Nephron progenitor cell (in vitro differentiated cells): ENCODE measurements around the gene FRMD4A.

Experiments used
- DNase-seq: peaks from one replicate; pipeline ENCODE4 v3.0.0; 2021
- H3K27ac Mint-ChIP-seq: 2 replicates; pipeline ENCODE4 v1.8.0; 2021; ENCODE audit warnings: mild to moderate bottlenecking, moderate library complexity, mixed read lengths
- H3K27me3 Mint-ChIP-seq: 2 replicates; pipeline ENCODE4 v1.8.0; 2021; ENCODE audit warnings: mild to moderate bottlenecking, low read depth, mixed read lengths; ENCODE audit not compliant: poor library complexity
- H3K36me3 Mint-ChIP-seq: 2 replicates; pipeline ENCODE4 v1.8.0; 2021; ENCODE audit warnings: low read depth, mixed read lengths
- H3K4me1 Mint-ChIP-seq: 2 replicates; pipeline ENCODE4 v1.8.0; 2021; ENCODE audit warnings: mixed read lengths
- H3K4me3 Mint-ChIP-seq: 2 replicates; pipeline ENCODE4 v1.8.0; 2021; ENCODE audit warnings: mild to moderate bottlenecking, moderate library complexity, mixed read lengths
- H3K9me3 Mint-ChIP-seq: 2 replicates; pipeline ENCODE4 v1.8.0; 2021; ENCODE audit warnings: mild to moderate bottlenecking, moderate library complexity, mixed read lengths
- TF ChIP-seq, protein P1 (sequence below): fragments of 200-600 bp; sonication (generic); IDR thresholded peaks from 2 replicates; pipeline ENCODE4 v1.5.0; 2021; ENCODE audit warnings: antibody characterized with exemption

FRMD4A gene

DNA sequence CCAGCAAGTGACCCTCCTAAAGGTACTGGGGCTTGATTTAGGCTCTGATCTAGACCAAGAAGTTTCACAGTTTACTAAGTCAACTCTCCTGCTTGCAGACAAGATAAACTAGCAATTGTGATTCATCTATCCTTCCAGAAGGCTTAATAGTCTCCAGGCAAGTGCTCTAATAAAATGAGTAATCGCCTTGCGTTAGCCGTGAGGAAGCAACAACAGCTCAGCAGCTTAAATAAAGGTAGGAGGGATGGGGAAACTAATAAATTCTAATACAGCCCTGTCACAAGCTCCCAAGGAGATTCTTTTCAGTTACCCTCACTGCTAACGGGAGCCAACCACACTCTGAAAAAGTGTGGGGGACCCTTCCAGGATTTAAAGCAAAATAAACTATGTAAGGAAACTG lies 48.4 kb downstream of the FRMD4A start:
- H3K4me3 Mint-ChIP-seq, result no peak overlapping the region
- H3K4me1 Mint-ChIP-seq, result peaks cover 31% of the 10 kb centered on the region
- DNase-seq, result no peak
- no peak overlapping the region for H3K27ac Mint-ChIP-seq
- peaks cover 21% of the 10 kb centered on the region for H3K9me3 Mint-ChIP-seq
- peaks cover 5% of the 10 kb centered on the region for H3K27me3 Mint-ChIP-seq
- TF ChIP-seq, protein P1, sequence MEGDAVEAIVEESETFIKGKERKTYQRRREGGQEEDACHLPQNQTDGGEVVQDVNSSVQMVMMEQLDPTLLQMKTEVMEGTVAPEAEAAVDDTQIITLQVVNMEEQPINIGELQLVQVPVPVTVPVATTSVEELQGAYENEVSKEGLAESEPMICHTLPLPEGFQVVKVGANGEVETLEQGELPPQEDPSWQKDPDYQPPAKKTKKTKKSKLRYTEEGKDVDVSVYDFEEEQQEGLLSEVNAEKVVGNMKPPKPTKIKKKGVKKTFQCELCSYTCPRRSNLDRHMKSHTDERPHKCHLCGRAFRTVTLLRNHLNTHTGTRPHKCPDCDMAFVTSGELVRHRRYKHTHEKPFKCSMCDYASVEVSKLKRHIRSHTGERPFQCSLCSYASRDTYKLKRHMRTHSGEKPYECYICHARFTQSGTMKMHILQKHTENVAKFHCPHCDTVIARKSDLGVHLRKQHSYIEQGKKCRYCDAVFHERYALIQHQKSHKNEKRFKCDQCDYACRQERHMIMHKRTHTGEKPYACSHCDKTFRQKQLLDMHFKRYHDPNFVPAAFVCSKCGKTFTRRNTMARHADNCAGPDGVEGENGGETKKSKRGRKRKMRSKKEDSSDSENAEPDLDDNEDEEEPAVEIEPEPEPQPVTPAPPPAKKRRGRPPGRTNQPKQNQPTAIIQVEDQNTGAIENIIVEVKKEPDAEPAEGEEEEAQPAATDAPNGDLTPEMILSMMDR, result no peak
- no peaks in the 10 kb centered on the region for H3K36me3 Mint-ChIP-seq

DNA sequence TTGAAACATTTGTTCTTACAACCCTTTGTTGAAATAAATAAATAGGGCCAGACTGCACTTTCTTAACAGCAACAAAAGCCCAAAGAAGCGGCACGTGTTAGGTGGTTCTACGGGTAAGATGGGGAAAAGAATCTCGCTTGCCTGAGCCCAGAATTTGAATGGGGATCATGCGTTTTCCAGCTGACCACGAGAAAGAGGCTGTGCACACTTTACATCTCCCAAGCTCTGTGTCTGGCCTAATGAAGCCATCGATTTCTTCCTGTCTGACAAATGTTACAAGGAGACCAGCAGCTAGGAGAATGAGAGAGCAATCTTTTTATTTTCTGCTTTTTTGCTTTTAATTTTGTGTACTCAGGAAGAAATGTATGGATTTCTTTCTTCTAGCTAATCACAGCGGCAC lies 52.2 kb downstream of the FRMD4A start:
- H3K27ac Mint-ChIP-seq, result peak overlapping the region; percentile 28
- H3K4me1 Mint-ChIP-seq, result peaks cover 31% of the 10 kb centered on the region
- no peak overlapping the region for H3K4me3 Mint-ChIP-seq
- H3K27me3 Mint-ChIP-seq, result peaks cover 7% of the 10 kb centered on the region
- TF ChIP-seq, protein P1, result no peak
- DNase-seq, result no peak
- H3K9me3 Mint-ChIP-seq, result peaks cover 5% of the 10 kb centered on the region
- no peaks in the 10 kb centered on the region for H3K36me3 Mint-ChIP-seq

DNA sequence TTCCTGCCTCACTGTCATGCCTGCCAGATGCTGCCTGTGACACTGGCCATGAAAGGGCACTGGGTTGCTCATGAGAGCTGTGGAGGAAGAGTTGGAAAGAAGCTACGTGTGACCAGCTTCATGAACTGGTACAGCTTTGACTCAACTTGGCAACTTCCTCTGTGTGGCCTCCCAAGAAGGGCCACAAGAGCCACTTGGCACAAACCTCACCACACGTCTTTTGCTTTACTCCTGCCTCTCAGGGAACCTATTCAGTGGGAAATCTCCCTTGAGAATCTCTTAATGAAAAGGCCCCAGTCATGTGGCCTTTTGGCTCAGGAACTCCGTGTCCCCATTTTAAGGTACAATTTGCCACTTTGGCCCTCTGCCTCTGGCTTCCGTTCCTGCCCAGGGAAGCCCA lies 54.5 kb downstream of the FRMD4A start:
- Mint-ChIP-seq H3K9me3 (peaks cover 5% of the 10 kb centered on the region), H3K36me3 (no peaks in the 10 kb centered on the region), H3K4me1 (peaks cover 14% of the 10 kb centered on the region), H3K27ac (no peak overlapping the region), H3K4me3 (no peak overlapping the region), H3K27me3 (peaks cover 7% of the 10 kb centered on the region)
- no peak for DNase-seq
- TF ChIP-seq, protein P1, result no peak

DNA sequence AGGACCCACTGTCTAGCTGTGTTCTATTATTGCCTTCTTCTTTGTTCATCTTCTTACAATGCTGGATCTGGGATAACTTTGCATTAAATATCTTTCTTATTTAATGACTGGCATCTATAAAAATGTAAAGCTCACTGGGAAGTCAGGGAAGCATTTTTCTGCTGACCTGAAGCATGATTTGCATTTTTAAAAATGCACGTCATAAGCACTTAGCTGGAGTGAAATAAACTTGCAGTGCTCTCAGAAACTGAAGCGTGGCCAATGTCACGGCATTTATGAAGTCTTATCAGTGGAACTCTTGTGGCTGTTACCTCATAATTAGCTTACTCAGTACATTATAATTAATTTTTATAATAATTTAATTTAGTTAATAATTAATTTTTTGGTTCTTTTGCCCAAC lies 59.1 kb downstream of the FRMD4A start:
- H3K27me3 Mint-ChIP-seq, result peaks cover 6% of the 10 kb centered on the region
- H3K27ac Mint-ChIP-seq, result no peak overlapping the region

DNA sequence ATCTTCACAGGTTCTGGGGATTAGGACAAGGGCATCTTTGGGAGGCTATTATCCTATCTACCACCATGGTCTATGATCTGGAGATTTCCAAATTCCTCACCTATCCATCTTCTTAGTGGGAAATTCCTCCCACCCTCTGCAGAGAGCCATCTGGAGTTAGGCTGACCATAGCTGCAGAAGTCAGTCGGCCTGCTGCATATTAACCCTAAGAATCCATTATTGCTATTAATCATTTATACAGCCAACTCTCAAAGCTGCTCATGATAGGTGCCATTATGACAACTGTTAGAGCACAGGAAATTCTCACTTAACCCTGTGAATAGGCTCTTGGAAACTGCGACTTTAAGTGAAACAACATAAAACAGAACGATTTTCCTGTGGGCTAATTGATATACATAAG lies 60.4 kb downstream of the FRMD4A start:
- no peak overlapping the region for H3K4me3 Mint-ChIP-seq
- H3K4me1 Mint-ChIP-seq, result no peaks in the 10 kb centered on the region
- H3K36me3 Mint-ChIP-seq, result no peaks in the 10 kb centered on the region
- DNase-seq, result no peak
- TF ChIP-seq, protein P1, result no peak
- peaks cover 6% of the 10 kb centered on the region for H3K27me3 Mint-ChIP-seq
- no peak overlapping the region for H3K27ac Mint-ChIP-seq
- peaks cover 4% of the 10 kb centered on the region for H3K9me3 Mint-ChIP-seq

More for the DNA sequence above, 59.1 kb downstream of the FRMD4A start:
- TF ChIP-seq, protein P1, result no peak
- Mint-ChIP-seq H3K4me1 (no peaks in the 10 kb centered on the region), H3K4me3 (no peak overlapping the region), H3K9me3 (peaks cover 4% of the 10 kb centered on the region), H3K36me3 (no peaks in the 10 kb centered on the region)
- no peak for DNase-seq

DNA sequence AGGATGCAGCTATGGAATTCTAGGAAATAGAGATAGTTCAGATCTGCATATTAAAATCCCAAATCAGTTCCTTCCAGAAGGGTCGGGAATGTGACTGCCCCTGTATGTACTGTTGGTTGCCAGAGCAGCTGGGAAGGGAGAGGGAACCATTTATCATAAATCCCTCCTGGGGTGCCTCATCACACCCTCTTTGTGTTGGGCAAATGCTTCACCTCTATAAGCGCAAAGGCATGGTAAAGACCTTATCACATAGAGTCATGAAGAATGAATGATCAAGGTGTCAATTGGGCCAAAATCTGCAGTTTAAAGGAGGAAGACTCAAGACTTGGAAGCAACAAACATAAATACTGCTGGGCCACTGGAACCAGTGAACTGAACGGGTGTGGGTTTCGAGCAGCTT lies 65.0 kb downstream of the FRMD4A start:
- H3K9me3 Mint-ChIP-seq, result peaks cover 4% of the 10 kb centered on the region
- H3K27ac Mint-ChIP-seq, result no peak overlapping the region
- no peak for DNase-seq
- peaks cover 4% of the 10 kb centered on the region for H3K27me3 Mint-ChIP-seq
- H3K4me1 Mint-ChIP-seq, result peaks cover 30% of the 10 kb centered on the region
- no peaks in the 10 kb centered on the region for H3K36me3 Mint-ChIP-seq
- no peak overlapping the region for H3K4me3 Mint-ChIP-seq
- TF ChIP-seq, protein P1, result no peak
